GM19238 (cell line): ENCODE measurements around the gene MRTFA.
A peak's percentile ranks its signal among the peaks of the same experiment; 100 is the strongest.
"Not testable (repeated sequence)": the region's sequence is repeated elsewhere in the genome, so short reads cannot be mapped to it uniquely, and the experiment has no call there.

Experiments
- DNase-seq: peaks from one replicate; pipeline ENCODE4 v3.0.0; 2011; ENCODE audit warnings: low spot score; ENCODE audit not compliant: insufficient read length

The MRTFA gene

DNA sequence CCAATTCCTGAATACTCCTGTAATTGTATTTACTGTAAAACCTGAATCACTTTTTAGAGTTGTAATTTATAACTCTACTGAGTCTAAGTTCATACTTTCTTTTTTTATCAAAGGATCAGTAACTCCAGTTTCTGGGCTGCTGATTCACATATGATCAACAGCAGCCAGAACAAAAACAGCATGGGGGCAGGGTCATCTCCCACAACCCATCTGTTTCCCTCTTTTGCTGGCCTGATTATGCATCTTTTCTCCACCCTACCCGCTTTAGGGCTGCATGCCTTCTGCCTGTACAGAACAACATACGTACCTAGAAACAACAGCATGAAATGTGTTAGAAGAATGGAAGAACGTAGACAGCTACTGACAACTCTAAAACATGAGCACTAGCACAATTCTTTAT is 76.0 kb downstream of the MRTFA start:
- DNase-seq, result no peak

DNA sequence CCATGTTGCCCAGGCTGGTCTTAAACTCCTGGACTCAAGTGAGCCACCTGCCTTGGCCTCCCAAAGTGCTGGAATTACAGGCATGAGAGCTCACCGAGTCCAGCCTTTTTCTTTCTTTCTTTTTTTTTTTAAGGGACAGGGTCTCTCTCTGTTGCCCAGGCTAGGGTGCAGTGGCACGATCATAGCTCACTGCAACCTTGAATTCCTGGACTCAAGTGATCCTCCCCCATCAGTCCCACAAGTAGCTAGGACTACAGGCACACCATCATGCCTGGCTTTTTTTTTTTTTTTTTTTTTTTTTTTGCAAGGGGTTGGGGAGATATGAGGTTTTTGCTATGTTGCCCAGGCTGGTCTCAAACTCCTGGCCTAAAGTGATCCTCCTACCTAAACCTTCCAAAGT is 78.5 kb downstream of the MRTFA start:
- no peak for DNase-seq

DNA sequence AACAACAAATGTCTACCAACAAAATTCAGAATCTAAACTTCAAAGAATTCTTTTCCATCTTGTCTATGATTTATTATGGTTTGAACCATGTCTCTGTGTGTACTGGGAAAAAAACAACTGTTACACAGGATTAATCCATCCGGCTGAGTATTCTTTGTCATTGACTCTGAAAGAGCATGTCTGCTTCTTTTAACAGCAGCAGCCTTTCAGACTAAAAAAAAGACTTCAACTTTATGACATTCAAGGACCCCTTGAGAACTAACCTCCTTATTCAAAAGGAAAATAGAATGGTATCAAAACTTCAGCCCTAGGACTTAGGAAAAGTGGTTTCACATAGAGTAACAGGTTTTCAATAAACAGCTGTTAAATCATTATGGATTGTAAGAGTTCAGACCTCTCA is 79.9 kb downstream of the MRTFA start:
- DNase-seq, result no peak

DNA sequence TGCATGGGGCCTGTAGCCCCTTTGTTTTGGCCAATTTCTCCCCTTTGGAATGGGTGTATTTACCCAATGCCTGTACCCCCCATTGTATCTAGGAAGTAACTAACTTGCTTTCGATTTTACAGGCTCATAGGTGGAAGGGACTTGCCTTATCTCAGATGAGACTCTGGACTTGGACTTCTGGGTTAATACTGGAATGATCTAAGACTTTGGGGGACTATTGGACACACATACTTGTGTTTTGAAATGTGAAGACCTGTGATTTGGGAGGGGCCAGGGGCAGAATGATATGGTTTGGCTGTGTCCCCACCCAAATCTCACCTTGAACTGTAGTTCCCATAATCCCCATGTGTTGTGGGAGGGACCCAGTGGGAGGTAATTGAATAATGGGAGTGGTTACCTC is 82.5 kb downstream of the MRTFA start:
- not testable (repeated sequence) for DNase-seq

GRCh38 chr22:40553014-40553554 is 83.4 kb downstream of the MRTFA start:
- DNase-seq, result no peak

DNA sequence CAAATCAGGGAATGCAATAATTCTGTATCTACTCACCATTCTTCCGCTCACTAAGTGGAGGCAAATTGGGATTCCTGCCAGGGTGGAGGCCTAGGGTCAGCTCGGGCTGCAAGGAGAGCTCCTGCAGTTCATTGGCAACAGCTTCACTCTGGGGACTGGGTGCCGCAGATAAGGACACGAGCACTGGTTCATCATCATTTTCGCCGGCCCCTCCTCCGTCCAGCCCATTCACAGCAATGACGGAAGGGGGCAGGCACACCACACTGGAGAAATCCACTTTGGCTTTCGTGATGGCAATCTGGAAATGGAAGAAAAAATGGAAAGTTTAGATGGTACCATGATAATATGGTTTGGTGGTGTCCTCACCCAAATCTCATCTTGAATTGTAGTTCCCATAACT is 84.4 kb downstream of the MRTFA start:
- DNase-seq, result no peak

GRCh38 chr22:40547729-40548143 is 88.8 kb downstream of the MRTFA start:
- no peak for DNase-seq

DNA sequence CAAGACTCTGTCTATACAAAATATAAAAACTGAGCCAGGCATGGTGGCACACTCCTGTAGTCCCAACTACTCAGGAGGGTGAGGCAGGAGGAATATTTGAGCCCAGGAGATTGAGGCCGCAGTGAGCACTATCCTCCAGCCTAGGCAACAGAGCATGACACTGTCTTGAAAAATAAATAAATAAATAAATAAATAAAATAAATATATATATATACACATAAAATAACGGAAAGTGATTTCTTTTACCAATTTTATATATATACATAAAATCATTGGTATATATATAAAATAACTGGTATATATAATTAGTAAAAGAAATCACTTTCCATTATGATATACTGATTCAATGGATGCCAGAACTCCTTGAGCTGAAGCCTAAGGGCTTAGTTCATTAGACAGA is 91.8 kb downstream of the MRTFA start:
- no peak for DNase-seq

- DNase-seq, result no peak
Measured at GRCh38 chr22:40542821-40543540, 93.5 kb downstream of the MRTFA start.

DNA sequence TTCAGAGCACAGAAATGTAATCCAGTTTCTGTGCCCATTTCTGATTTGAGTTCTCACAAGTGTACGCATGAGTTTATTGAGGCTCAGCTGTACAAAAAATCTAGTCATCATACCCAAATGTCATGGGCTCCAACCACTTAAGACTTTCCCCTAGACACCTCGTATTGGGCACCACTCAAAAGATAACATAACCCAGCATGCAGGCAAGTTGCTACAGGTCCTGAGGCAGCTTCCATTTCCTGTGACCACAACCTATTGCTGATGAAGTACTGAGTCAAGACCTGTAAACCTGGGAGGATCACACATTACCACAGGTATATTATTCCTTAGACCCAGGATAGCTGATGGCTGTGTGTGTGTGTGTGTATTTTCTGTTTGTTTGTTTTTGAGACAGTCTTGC is 95.2 kb downstream of the MRTFA start:
- no peak for DNase-seq

- DNase-seq, result no peak
Measured at GRCh38 chr22:40540265-40540664, 96.3 kb downstream of the MRTFA start.

DNA sequence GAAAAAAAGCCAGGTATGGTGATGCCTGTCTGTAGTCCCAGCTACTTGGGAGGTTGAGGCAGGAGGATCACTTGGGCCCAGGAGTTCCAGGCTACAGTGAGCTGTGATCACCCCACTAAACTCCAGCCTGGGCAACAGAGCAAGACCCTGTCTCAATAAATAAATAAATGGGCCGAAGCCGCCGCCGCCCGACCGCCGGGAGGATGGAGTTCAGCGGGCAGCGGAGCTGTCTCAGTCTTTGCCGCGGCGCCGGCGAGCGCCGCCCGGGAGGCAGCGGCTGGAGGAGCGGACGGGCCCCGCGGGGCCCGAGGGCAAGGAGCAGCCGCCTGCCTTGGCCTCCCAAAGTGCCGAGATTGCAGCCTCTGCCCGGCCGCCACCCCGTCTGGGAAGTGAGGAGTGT is 100.4 kb downstream of the MRTFA start:
- not testable (repeated sequence) for DNase-seq

DNA sequence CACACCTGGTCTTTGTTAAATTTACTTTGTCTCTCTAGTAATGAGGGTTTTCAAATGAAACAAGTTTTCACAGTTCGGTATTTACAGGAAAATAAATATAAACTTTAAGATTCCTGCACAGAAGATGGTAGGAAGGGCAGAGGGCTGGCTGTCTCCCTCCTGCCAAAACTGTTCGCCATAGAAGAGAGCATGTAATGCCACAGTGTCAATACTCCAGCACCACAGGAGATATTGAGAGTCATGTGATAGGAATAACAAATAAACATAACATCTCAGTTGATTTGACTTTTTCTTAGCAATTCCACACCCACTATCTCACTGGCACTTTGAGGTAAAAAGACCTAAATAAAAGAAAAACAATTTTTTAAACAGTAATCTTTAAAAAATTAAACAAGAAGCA is 100.9 kb downstream of the MRTFA start:
- DNase-seq, result no peak

- no peak for DNase-seq
Measured at GRCh38 chr22:40535189-40535512, 101.4 kb downstream of the MRTFA start.

- no peak for DNase-seq
Measured at GRCh38 chr22:40534379-40535188, 101.9 kb downstream of the MRTFA start.

GRCh38 chr22:40533712-40534378 is 102.7 kb downstream of the MRTFA start:
- peak; percentile 61 for DNase-seq

DNA sequence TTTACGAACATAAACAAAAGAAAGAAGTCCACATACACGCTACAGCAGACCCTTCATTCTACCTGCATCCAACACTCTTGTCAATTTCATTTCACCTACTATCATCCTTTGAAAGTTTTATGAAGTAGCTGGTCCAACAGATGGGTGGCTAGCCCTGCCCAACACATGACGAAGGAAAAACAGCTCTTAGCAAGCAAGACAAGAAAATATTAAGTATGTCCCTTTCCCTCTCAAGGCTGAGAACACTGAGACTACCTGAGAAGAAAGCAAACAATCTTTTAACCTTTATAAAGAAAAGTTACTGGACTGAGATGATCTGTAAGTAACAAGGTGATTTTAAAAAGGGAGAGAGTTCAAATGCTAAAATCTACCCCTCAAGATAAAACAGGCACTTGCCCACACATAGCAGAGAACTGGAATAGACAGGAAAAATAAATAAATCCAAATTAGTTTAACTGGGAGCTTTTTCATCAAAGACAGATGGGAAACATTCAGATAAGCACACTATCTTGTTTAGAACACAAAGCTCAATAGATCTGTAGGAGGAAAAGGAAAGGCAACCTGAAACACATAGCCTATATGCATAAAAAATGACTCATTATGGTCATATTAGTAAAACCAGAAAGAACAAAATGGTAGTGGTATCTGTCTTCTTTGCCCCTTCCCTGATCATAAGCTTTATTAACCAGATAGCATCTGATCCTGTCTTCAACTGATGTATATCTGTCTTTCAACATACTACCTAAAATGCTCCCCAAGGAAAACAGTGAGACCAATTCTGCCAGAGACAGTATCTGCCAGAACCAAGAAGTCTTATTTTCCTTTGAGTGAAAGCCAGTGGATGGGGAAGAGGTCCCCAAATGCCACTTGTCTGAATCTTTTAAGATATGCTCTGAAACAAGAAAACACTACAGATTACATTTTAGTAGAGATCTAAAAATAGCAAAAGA is 104.3 kb downstream of the MRTFA start:
- no peak for DNase-seq

GRCh38 chr22:40530391-40530790 is 106.1 kb downstream of the MRTFA start:
- not testable (repeated sequence) for DNase-seq

DNA sequence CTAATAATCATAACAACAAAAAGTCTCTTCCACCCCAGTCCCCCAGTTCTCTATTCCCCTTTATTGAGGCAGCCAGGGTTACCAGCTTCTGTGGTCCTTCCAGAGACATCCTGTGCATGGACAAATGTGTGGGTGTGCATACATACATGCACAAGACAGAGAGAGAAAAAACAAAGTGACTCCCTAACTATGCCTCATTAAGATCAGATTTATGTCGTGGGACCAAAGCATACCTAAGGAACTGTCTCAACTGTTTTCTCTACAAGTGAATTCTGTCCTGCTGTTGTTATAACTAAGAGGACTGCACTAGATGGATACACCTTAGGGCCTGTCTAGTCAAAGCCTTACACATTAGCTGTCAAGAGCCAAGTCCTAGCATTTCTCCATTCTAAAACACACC is 106.7 kb downstream of the MRTFA start:
- DNase-seq, result no peak

GRCh38 chr22:40526960-40527359 is 109.6 kb downstream of the MRTFA start:
- no peak for DNase-seq

DNA sequence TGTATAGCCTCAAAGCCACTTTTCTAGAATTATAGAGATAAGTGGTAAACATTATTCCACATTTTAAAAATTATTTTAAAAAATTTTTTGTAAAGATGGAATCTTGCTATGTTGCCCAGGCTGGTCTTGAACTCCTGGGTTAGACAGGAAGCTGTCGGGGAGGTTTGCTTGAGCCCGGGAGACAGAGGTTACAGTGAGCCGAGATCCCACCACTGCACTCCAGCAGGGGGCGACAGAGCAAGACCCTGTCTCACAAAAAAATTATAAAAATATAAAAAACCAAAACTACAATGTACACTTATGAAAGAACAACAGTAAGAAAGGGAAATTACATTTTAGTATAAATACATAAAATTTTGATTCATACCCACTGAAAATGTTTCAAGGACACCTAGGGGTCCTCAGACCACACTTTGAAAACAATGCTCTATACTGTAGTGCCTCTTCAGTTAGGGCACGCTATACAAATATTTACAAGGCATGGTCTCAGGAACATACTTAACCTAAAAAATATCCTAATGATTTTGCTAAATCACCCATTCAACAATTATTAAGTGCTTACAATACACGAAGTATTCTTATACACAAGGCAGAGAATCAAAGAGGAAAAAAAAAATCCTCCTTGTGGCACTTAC is 111.2 kb downstream of the MRTFA start:
- DNase-seq, result no peak
